Osteocyte (in vitro differentiated cells): ENCODE measurements around the gene CNTNAP2. TPM values are rescaled to one million over a fixed set of nuclear protein-coding genes. Genes with fewer than 3 reads are reported as not detected.

Experiments used
- DNase-seq: peaks from one replicate; pipeline ENCODE4 v3.0.0; 2021; ENCODE audit warnings: mixed read lengths; ENCODE audit not compliant: unreplicated experiment; ENCODE audit errors: extremely low spot score
- H3K27ac Mint-ChIP-seq: one replicate; pipeline ENCODE4 v1.8.0; 2021; ENCODE audit warnings: mild to moderate bottlenecking, mixed read lengths; ENCODE audit not compliant: unreplicated experiment
- H3K27me3 Mint-ChIP-seq: one replicate; pipeline ENCODE4 v1.8.0; 2021; ENCODE audit warnings: mixed read lengths; ENCODE audit not compliant: unreplicated experiment
- H3K36me3 Mint-ChIP-seq: one replicate; pipeline ENCODE4 v1.8.0; 2021; ENCODE audit warnings: mixed read lengths; ENCODE audit not compliant: unreplicated experiment
- H3K4me1 Mint-ChIP-seq: one replicate; pipeline ENCODE4 v1.8.0; 2021; ENCODE audit warnings: mixed read lengths; ENCODE audit not compliant: unreplicated experiment
- H3K4me3 Mint-ChIP-seq: one replicate; pipeline ENCODE4 v1.8.0; 2021; ENCODE audit warnings: mild to moderate bottlenecking, moderate library complexity, mixed read lengths; ENCODE audit not compliant: unreplicated experiment
- H3K9me3 Mint-ChIP-seq: one replicate; pipeline ENCODE4 v1.8.0; 2021; ENCODE audit warnings: mixed read lengths; ENCODE audit not compliant: unreplicated experiment
- CTCF ChIP-seq: fragments of 200-600 bp; sonication (generic); IDR thresholded peaks from 2 replicates; pipeline ENCODE4 v1.5.0; 2021; ENCODE audit warnings: antibody characterized with exemption, mild to moderate bottlenecking, moderate library complexity
- total RNA-seq: library from RNA; stranded (reverse); gene quantifications from 2 replicates; pipeline ENCODE4 v1.2.1, GENCODE V29; 2021

Gene CNTNAP2
- total RNA-seq, 1 donor from 2014 or later: 1.4 TPM

- no peak for DNase-seq
- no peak for TF ChIP-seq CTCF
- no peak overlapping the region for H3K4me3 Mint-ChIP-seq
- peak overlapping the region; percentile 66 for H3K27ac Mint-ChIP-seq
- no peaks in the 10 kb centered on the region for H3K27me3 Mint-ChIP-seq
- peaks cover 5% of the 10 kb centered on the region for H3K9me3 Mint-ChIP-seq
- peaks cover 25% of the 10 kb centered on the region for H3K4me1 Mint-ChIP-seq
- no peaks in the 10 kb centered on the region for H3K36me3 Mint-ChIP-seq
Measured at GRCh38 chr7:147044941-147045340, 928.3 kb downstream of the CNTNAP2 start.

GRCh38 chr7:147047696-147048095 is 931.1 kb downstream of the CNTNAP2 start:
- H3K9me3 Mint-ChIP-seq: peaks cover 5% of the 10 kb centered on the region

GRCh38 chr7:147048864-147049263 is 932.3 kb downstream of the CNTNAP2 start:
- Mint-ChIP-seq H3K4me3 (no peak overlapping the region), H3K4me1 (peaks cover 29% of the 10 kb centered on the region), H3K27ac (no peak overlapping the region), H3K9me3 (peaks cover 5% of the 10 kb centered on the region), H3K27me3 (no peaks in the 10 kb centered on the region), H3K36me3 (no peaks in the 10 kb centered on the region)
- TF ChIP-seq CTCF: no peak
- no peak for DNase-seq

More at GRCh38 chr7:147047696-147048095, 931.1 kb downstream of the CNTNAP2 start:
- H3K27ac Mint-ChIP-seq: peak overlapping the region; percentile 70
- peaks cover 25% of the 10 kb centered on the region for H3K4me1 Mint-ChIP-seq
- H3K4me3 Mint-ChIP-seq: no peak overlapping the region
- no peaks in the 10 kb centered on the region for H3K36me3 Mint-ChIP-seq
- no peaks in the 10 kb centered on the region for H3K27me3 Mint-ChIP-seq
- no peak for TF ChIP-seq CTCF
- DNase-seq: no peak

GRCh38 chr7:147052818-147053217 is 936.2 kb downstream of the CNTNAP2 start:
- no peaks in the 10 kb centered on the region for H3K27me3 Mint-ChIP-seq
- peaks cover 8% of the 10 kb centered on the region for H3K4me1 Mint-ChIP-seq
- no peak for DNase-seq
- H3K27ac Mint-ChIP-seq: no peak overlapping the region
- H3K4me3 Mint-ChIP-seq: no peak overlapping the region
- no peak for TF ChIP-seq CTCF
- no peaks in the 10 kb centered on the region for H3K36me3 Mint-ChIP-seq
- no peaks in the 10 kb centered on the region for H3K9me3 Mint-ChIP-seq

GRCh38 chr7:147053746-147054145 is 937.1 kb downstream of the CNTNAP2 start:
- Mint-ChIP-seq H3K9me3 (no peaks in the 10 kb centered on the region), H3K36me3 (no peaks in the 10 kb centered on the region), H3K4me1 (peaks cover 6% of the 10 kb centered on the region), H3K27ac (no peak overlapping the region), H3K4me3 (no peak overlapping the region), H3K27me3 (no peaks in the 10 kb centered on the region)
- DNase-seq: no peak
- no peak for TF ChIP-seq CTCF
